T-helper 9 cell (primary cell): ENCODE results near the gene TTC23L.
"Not testable (repeated sequence)": the region's sequence is repeated elsewhere in the genome, so short reads cannot be mapped to it uniquely, and the experiment has no call there.

Source experiments
- DNase-seq: peaks from one replicate; pipeline ENCODE4 v3.0.0-alpha.2; 2020

TTC23L gene

DNA sequence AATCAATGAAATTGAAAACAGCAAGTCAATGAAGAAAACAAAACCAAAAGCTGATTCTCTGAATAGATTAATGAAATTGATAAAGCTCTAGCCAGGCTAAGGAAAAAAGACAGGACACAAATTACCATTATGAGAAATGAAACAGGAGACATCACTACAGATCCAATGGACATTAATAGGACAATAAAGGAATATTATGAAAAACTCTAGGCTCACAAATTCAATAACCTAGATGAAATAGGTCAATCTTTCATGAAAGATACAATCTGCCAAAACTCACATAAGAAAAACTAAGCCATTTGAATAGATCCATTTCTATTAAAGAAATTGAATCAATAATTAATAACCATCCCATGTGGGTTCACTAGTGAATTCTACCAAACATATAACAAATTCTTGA lies 37.3 kb downstream of the TTC23L start:
- no peak for DNase-seq

DNA sequence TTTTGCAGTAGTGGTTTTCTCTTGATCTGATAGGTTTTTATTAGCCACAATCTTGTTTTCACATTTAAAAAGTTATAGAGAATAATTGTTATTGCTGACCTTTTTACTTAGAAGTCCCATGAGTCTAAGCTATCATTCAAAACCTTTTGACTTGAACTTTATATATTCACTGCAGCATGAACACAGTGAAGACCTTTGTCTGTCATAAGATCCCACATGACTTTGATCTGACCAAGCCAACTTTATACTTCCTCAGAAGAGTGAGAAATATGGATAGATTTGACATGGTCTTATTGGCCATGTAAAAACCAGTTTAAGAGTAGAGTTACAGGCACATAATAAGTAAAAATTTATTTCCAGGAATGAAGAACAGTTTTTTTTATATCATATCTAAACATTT lies 42.3 kb downstream of the TTC23L start:
- DNase-seq = no peak

DNA sequence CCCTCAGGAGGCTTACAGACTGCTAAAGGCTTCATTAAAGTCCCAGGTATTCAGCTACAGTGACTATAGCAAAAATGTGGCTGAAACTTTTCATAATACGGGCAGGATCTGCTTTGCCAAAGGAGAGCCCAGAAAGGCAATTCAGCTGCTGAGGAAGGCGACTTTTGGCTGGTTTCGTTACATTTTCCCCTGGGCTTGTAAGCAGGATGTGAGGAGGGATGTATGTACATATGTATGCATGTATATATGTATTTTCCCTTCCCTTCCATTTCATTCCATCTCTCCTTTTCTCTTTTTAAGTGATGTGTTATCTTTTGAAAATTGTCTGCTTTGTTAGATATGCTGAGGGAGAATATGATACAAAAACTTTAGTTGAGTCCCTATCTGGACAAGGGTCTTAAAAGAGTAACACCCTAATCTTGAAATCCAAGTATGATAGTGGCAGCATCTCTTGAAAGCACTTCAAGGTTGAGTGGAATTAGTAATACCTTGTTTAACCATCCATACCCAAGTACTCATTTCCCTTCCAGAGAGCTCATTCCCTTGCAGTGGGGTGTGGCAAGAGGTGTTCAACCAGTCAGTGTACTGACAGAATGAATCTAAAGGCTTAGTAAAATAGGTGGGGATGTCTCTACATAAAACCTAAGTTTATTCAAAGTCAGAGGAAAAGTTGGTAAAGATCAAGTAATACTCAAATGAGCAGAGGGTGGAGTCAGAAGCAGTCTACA lies 47.6 kb downstream of the TTC23L start:
- no peak for DNase-seq

DNA sequence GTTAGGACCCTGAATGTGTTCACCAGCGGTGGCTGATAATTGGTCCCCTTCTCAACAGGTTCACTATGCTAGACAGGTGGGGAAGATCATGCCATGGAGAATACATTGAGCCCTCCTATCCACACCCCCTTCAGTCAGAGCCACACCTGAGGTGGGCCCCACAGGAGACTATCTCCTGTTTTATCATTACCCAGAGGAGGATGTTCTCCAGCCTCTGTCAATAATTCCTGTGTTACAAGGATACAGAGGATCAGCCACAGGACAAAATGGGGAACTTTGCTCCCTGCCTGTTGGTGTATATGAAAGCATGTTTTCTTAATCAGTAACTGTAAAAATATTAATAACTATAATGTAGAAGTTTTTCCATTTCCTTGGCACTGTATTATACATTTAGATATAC lies 50.4 kb downstream of the TTC23L start:
- no peak for DNase-seq

DNA sequence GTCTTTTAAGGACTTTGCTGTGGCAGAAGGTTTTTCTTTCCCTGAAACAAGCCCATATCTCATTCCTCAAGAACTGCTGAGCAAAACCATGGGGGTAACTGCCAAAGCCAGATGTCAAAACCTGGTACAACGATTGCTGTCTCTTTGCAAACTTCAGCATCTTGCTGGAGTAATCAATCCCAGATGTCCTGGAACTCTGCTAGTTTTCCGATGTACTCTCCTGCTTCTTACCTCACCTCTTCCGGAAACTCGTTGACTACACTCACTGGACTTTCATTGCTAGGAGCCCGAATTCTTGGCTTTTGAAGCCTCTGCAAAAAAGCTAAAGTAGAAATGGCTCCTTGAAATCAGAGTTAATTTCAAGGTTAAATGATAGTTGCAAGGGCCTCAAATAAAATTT lies 53.0 kb downstream of the TTC23L start:
- no peak for DNase-seq

DNA sequence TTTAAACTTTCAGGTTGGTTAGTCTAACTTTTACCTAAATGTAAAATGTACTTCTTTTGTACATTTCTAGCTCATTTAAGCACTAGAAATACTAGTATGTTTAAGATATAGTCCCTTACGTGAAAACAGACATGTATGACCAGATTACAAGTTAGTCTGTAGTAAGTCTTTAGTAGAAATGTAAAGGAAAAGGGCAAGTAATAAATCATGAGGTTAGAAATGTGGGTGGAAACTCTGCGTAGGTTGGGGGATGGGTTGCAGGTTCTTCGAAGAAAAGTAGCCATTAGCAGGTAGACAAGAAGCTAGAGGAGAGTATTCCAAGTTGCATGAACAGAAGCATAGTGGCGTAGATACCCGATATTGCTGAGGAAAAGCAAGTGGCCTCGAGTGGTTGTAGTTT lies 53.5 kb downstream of the TTC23L start:
- DNase-seq = no peak

DNA sequence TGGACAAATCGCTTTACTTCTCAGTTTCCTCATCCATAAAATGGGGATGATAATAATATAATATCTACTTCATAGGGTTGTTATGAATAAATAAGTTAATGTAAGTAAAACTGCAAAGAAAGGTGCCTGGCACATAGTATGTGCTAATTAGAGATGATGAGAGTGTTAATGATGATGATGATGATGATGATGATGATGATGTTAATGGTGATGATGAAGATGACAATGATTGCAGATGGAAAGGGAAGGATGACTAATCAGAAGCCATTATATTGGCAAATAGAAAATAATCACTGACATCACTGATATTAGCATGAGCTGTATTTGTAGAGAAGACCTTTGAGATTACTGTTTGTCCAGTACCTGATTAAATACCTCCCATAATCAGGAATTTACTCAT lies 55.8 kb downstream of the TTC23L start:
- no peak for DNase-seq

DNA sequence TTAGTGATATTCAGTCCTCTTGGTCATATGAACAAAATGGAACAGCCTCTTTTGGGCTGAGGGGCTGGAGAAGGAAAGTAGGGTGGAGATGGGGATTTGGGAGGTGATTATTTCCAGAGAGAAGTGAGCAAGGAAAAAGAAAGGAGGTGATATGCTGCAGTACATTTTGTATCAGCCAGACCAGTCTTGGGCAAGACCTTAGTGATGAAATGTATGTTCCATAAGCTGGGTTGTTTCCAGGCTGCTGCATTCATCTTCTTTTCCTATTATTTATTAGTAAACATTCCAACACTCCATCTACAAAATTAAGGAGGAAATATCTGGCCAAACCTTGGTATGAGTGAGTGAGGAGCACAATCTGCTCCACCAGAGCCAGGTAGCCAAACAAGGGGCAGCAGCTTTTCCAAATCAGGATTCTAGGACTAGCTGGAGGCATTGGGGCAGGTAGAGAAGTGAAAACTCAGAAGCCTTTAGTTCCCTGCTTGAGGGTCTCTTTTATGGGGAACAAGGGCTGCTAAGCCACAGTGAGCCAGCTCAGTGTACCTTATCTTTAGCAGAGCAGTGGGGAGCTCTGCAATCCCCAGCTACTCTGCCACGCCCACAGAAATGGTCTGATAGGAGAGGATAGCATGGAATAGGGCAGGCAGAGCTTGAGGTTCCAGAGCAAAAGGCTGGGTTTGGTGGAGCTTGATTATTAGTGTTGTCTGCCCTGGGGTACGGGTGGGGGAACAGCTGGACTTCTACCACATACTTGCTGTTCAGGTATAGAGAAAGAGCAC lies 56.9 kb downstream of the TTC23L start:
- no peak for DNase-seq

DNA sequence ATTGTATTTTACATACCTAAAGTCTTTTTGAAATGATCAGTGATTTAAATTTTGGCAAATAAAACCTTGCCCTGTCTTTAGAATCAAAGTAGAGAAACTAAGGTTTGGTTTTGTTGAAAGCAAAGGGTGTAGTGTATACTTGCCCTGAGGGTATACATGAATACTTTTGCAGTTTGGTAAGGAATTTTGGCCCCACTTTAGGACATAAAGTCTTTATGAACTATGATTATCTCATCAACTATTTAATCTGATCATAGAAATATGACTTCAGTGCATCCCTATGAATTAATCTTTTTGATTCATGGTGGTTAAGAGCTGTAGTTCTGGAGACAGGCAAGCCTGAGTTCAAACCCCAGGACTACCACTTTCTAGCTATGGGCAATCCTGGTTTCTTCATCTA lies 58.7 kb downstream of the TTC23L start:
- no peak for DNase-seq

DNA sequence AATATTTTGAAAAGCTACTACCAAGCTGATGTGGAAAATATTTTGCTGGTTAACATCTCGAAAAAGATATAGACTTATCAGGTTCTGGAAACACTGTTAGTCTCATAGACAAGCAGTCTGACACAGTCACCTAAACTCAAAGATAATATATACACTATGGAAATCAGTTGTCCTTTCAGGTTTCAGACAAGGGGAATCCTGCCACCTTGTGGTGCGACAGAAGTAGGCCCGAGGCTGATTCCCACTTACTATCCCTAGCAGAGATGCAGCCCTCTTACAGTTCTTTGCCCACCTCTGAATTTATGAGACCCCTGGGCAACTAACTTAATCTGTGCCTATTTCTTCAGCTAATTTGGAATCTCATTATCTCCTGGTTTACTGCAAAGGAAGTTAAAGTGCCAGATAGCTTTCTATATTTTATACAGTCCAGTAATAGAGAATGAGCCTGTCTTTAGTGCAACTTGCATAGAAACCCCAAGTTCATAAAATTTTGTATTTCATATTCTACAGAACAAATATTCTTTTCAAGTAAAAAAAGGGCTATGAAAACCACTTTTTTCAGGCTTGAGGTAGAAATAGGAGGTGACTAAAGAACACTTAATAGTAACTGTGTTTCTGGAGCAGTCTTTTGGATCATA lies 59.4 kb downstream of the TTC23L start:
- peak; percentile 46 for DNase-seq

DNA sequence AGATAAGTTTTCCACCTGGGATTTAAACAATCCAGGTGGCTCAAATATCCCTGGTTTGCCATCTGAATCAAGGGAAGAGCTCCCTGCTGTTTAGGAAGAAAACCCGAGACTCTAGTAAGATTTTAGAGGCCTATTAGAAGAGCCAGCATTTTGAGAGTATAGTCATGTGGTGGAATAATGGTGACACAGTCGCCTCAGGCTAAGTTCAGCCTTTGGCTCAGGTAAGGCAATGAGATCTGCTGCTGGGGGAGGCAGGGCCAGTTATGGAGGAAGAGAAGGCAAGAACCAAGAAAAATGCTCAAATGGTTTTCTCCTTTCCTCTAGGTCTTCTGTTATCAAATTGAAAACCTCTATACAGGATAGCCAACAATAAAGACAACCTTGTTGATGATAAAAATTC lies 60.1 kb downstream of the TTC23L start:
- no peak for DNase-seq

DNA sequence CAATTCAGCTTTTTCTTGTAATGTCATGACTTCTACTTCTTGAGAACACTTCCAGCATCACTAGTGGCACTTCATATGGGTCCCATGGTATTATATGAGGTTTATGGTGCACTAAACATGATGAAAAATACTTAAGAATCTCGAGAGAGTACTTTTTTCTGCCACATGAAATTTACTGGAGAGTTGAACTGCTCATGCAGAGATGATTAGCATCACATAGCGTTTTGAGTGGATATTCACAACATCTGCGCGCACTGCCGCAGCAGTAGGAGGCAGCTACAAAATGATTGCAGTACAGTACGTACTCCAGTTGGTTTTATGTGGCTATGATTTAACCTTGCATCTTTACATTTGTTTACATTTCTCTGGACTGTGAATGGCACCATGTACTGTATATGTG lies 61.7 kb downstream of the TTC23L start:
- DNase-seq = no peak

DNA sequence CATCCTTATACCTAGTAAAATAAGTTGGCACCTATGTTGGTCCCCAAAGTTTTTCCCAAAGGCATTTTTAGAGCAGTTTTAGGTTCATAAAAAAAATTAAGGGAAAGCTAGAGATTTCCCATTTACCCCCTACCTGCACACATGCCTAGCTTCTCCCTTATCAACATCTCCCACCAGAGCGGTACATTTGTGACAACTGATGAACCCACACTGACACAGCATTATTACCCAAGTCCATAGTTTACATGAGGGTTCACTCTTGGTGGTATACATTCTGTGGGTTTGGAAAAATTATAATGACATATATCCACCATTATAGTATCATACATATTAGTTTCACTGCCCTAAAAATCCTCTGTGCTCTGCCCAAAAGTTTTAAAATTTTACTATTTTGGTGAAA lies 64.3 kb downstream of the TTC23L start:
- DNase-seq = no peak

DNA sequence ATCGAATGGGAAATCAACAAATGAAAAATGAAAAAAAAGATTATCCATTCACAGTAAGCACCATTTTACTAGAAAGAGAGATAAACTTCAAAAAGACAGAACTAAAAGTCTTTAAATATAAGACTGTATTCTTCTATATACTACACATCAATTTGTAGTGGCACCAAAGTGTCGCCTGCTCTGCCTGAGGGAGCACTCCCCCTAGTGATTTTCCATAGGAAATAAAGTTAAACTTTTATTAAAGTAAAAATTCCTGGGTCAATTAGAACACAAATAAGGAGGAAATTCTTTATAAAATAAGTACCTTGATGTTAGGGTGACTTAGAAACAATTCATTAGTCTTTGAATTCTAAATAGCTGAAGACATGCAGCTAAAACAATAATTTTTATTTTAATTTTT lies 66.6 kb downstream of the TTC23L start:
- no peak for DNase-seq

DNA sequence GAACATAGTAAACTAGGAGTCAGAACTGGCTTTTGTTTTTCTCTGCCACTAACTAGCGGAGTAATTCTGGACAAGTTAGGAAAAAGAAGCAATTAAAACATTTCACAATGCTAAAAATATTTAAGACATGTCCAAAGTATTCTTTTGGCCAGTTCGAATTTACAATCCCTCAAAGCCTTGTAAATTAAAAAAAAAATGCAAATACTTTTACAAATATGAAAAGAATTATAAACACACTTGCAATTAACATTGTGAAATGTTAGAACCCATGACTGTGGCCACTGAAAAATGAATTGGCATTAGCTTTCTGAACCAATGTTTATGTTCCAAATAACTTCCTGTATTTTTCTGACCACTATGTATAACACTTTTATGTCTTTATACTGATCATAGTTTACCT lies 74.1 kb downstream of the TTC23L start:
- DNase-seq = no peak

DNA sequence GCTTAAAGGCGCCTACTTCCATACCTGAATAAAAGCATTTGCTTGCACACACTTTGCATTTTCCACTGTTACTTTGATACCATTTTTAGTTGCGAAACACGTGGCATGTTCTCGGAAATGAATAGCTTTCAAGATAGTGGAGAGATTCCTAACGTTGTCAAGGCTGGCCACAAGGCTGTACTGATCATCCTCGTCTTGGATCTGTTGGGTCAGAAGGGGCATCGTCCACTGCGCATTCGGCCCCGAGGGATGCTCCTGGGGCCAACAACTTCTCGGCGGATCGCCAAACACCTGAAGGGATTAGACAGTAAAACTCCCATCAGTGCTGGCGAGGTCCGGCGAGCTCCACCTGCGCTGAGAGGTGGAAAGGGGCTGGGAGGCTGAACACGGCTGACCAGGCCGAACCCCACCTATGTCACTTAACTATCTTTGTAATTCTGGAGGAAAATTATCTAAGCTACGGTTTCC lies 75.7 kb downstream of the TTC23L start:
- DNase-seq = no peak

DNA sequence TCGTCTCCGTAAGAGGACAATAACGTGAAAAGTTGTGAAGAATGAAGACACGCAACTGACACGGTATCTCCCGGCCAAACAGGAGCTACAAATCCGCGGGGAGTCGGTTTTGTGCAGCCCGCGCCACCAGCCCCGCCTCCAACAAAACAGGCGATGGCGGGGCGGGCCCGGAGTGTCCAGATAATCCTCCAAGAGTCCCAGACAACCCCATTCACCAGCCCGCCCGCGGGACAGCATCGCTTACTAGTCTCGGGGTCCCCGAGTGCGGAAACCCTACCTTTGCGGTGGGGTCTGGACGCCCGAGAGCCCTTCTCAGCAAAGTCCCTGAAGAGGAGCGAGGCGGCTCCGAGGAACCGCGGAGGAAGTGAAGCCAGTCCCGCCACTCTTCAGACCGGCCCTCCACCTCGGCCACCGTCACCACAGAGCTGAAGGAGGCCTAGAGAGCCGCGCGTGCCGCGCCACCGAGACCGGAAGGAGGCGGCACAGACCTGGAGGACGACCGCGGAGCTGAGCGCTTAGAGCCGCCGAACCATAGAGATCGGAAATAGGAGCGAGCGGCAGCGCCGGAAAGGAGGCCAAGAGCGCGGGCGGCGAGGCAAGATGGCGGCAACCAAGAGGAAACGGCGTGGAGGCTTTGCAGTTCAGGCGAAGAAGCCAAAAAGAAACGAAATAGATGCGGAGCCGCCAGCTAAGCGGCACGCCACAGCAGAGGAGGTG lies 76.3 kb downstream of the TTC23L start, which contains the start of the genes BRIX1 and RAD1:
BRIX1 (plus strand) TSS at position 573 of the 717 bp plus-strand sequence; CDS start at position 601, 28 bp downstream.
RAD1 (minus strand) TSS at position 366 of the 717 bp plus-strand sequence. CDS start 612 bp downstream, outside the sequence.
- DNase-seq = peak; percentile 87

DNA sequence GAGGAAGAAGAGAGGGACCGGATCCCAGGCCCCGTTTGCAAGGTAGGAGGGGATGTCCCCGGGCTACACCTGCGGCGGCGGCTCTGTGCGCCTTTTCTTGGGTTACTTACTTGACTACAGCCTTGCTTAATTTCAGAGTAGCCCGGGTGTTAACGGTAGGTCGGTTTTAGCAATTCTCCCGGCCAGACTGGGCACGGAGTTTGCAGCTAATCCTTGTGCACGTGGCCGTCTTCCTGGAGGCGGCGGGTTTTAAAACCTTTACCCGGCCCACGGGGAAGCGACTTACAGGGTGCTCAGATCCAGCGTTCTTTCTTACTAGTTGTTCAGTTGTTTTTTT lies 76.9 kb downstream of the TTC23L start:
- no peak for DNase-seq

DNA sequence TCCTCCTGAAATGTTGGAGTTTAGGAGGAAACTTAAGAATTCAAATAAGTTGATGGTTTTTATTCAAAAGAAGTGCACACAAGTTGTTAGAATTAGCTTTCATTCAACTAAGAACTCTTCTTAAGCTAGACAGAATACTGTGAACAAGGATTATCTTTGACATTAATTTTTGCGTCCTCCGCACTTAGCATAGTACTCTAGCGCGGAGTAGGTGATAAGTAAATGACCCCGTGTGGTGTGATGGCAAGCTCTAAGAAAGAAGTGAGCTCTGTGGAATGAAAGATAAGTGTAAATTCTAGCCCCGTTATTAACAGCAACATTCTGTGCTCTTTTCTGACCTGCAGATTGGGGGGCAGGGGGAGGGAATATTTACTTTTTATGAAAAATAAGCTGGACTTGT lies 77.6 kb downstream of the TTC23L start:
- no peak for DNase-seq

DNA sequence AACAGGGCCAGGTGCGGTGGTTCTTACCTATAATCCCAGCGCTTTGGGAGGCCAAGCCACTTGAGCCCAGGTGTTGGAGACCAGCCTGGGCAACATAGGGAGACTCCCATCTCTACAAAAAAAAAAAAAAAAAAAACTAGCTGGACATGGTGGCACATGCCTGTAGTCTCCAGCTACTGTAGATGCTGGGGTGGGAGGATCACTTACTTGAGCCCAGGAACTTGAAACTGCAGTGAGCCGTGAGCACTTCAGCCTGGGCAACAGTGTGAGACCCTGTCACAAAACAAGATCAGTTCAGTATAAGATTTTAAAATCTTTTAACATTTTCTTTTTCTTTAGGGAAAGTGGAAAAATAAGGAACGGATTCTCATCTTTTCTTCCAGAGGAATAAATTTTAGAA lies 79.1 kb downstream of the TTC23L start:
- DNase-seq = no peak

DNA sequence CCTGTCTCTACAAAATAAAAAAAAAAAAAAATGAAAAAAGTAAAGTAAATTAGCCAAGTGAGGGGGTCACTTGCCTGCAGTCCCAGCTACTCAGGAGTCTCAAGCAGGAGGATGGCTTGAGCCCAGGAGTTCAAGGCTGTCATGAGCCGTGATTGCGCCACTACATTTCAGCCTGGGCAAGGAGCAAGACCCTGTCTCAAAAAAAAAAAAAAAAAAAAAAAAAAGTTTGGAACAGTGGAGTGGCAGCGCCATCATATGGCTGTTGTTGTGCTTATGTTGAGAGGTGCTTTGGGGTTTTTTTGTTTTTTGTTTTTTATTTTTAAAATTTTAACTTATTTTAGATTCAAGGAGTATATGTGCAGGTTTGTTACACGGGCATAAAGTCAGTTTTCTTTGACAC lies 80.1 kb downstream of the TTC23L start:
- no peak for DNase-seq

DNA sequence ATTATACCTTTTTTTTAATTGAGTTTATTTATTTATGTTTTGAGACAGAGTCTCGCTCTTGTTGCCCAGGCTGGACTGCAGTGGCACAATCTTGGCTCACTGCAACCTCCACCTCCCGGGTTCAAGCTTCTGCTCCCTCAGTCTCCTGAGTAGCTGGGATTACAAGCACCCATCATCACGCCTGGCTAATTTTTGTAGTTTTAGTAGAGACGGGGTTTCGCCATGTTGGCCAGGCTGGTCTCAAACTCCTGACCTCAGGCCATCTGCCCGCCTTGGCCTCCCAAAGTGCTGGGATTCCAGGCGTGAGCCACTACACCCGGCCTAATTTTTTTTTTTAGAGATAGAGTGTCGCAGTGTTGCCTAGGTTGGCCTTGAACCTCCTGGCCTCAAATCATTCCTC lies 84.3 kb downstream of the TTC23L start:
- not testable (repeated sequence) for DNase-seq
